Stomach smooth muscle (tissue), 2 donors: ENCODE results near the gene YBX3.

Experiments
- H3K27ac ChIP-seq: one replicate; pipeline ENCODE4 v1.7.0; 2013; ENCODE audit warnings: mild to moderate bottlenecking, low read length, inconsistent platforms
- H3K27me3 ChIP-seq, 2 donors: one replicate each; pipeline ENCODE4 v1.7.0; 2013; ENCODE audit warnings: low read length in 2 of 2; ENCODE audit not compliant: insufficient read depth in 2 of 2, control insufficient read depth in 1 of 2
- H3K36me3 ChIP-seq, 2 donors: one replicate each; pipeline ENCODE4 v1.7.0; 2013; ENCODE audit warnings: low read length in 2 of 2; ENCODE audit not compliant: control insufficient read depth in 2 of 2, insufficient read depth in 2 of 2
- H3K4me1 ChIP-seq: one replicate; pipeline ENCODE4 v1.7.0; 2013; ENCODE audit warnings: low read length; ENCODE audit not compliant: control insufficient read depth, insufficient read depth
- H3K4me3 ChIP-seq, 2 donors: one replicate each; pipeline ENCODE4 v1.7.0; 2013; ENCODE audit warnings: low read length in 2 of 2
- H3K9ac ChIP-seq, 2 donors: one replicate each; pipeline ENCODE4 v1.7.0; 2013; ENCODE audit warnings: low read length in 2 of 2, mild to moderate bottlenecking in 1 of 2
- H3K9me3 ChIP-seq, 2 donors: one replicate each; pipeline ENCODE4 v1.7.0; 2013; ENCODE audit warnings: low read length in 2 of 2; ENCODE audit not compliant: control insufficient read depth in 2 of 2
- donor health status: healthy.
- donor health status: Pancreatic carcinoma.

YBX3 gene

DNA sequence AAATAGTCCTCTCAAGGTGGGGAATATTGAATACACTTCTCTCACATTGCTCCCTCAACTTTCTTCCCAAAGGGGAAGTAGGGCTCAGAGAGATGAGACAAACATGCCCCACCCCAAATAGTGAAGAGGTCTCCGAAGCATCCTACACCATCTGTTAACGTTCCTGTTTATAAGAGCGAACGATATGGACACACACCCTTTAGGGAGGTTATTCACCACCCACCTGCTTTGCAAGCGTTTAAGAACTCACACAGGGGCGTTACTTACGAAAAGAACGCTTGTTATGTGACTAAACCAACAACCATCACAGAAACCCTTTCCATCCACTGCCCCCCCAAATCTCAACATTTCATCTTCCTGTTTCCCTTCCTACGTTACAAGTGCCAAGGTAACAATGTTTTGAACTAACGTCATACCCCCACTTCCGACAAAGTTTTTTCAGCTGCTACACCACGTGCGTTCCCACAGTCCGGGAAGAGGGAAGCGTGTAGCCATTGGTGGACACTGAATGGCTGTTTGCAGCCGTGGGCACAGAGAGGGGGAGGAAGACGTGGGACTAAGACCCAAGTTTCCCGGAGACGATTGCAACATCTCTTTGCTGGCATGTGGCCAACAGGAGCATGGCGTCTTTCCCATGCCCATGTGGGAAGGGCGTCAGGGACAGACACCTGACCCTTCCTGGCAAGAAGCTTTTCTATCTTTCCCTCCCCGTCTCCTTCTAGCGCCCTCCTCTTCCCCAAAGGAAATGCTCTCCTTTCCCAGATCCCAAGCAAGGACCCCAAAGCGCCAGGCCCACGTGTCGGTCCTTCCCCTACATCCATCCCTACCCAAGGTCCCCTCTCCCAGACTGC is 1.2 kb downstream of the YBX3 start:
- H3K27ac ChIP-seq = peak overlapping the region; percentile 92
- H3K4me1 ChIP-seq = peaks cover 14% of the 10 kb centered on the region
- H3K9ac ChIP-seq = peak overlapping the region; percentile 93 to 99
- no peaks in the 10 kb centered on the region for H3K9me3 ChIP-seq
- peak overlapping the region; percentile 94 to 95 for H3K4me3 ChIP-seq
- H3K36me3 ChIP-seq = no peaks in the 10 kb centered on the region
- H3K27me3 ChIP-seq = no peaks in the 10 kb centered on the region

GRCh38 chr12:10720974-10721650 is 2.0 kb downstream of the YBX3 start:
- Histone ChIP-seq H3K9ac (peak overlapping the region; percentile 93 to 99), H3K27me3 (no peaks in the 10 kb centered on the region), H3K9me3 (no peaks in the 10 kb centered on the region), H3K36me3 (no peaks in the 10 kb centered on the region), H3K4me3 (peak overlapping the region; percentile 94 to 95), H3K27ac (peak overlapping the region; percentile 92), H3K4me1 (peaks cover 20% of the 10 kb centered on the region)

- Histone ChIP-seq H3K4me3 (peak overlapping the region in 1 of 2 donors; percentile 41), H3K9ac (peak overlapping the region in 1 of 2 donors; percentile 32), H3K27me3 (no peaks in the 10 kb centered on the region), H3K4me1 (peaks cover 21% of the 10 kb centered on the region), H3K36me3 (peaks cover 1 to 5% of the 10 kb centered on the region in 2 donors), H3K9me3 (no peaks in the 10 kb centered on the region), H3K27ac (no peak overlapping the region)
Observed at GRCh38 chr12:10719482-10719881, 3.6 kb downstream of the YBX3 start.

GRCh38 chr12:10718279-10718821 is 4.8 kb downstream of the YBX3 start:
- Histone ChIP-seq H3K27me3 (no peaks in the 10 kb centered on the region), H3K4me3 (peak overlapping the region; percentile 17 to 35), H3K9me3 (no peaks in the 10 kb centered on the region), H3K4me1 (peaks cover 16% of the 10 kb centered on the region), H3K27ac (peak overlapping the region; percentile 13), H3K36me3 (peaks cover 8 to 17% of the 10 kb centered on the region in 2 donors), H3K9ac (peak overlapping the region in 1 of 2 donors; percentile 38)

DNA sequence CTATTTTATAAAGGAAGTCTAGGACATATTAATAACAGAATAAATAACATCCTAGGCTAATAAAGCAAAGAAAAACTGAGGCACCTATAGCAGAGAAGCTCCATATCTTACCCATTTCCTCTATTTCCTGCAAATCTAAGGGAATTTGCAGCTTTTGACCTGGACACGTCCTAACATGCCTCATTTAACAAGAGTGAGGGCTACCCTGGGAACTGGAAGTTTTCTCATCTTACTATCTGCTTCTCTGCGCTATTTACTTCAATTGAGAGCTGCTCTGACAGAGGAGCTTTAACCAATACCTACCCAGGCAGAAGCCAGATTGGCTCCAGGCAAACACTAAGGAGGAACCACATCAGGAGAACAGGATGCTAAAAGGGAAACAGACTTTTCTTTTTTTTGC is 5.7 kb downstream of the YBX3 start:
- Histone ChIP-seq H3K27ac (peak overlapping the region; percentile 32), H3K9me3 (no peaks in the 10 kb centered on the region), H3K4me3 (peak overlapping the region; percentile 10 to 38), H3K9ac (peak overlapping the region in 1 of 2 donors; percentile 31), H3K36me3 (peaks cover 17 to 24% of the 10 kb centered on the region in 2 donors), H3K27me3 (no peaks in the 10 kb centered on the region), H3K4me1 (peaks cover 16% of the 10 kb centered on the region)

GRCh38 chr12:10716704-10717315 is 6.3 kb downstream of the YBX3 start:
- H3K27me3 ChIP-seq = no peaks in the 10 kb centered on the region
- peak overlapping the region; percentile 32 for H3K27ac ChIP-seq
- no peaks in the 10 kb centered on the region for H3K9me3 ChIP-seq
- H3K4me3 ChIP-seq = peak overlapping the region; percentile 16 to 38
- H3K9ac ChIP-seq = peak overlapping the region in 1 of 2 donors; percentile 31
- peaks cover 17 to 30% of the 10 kb centered on the region in 2 donors for H3K36me3 ChIP-seq
- peaks cover 16% of the 10 kb centered on the region for H3K4me1 ChIP-seq

DNA sequence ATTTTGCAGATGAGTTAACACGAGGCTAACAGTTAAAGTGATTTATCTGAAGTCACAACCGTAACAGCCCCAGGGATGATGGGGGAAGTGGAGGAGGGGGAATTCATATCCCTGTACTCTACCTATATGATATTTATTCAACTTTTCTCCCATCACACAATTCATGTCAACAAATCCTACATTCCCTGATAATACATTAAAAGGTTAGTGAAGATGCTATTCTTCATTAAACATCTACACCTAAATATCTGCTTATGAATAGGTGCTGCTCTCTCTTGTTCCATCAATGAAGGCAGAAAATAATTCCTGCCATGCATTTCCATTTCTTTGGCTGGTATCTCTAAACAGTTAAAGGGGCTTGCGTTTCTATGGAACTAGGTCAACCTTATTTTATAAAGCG is 6.8 kb downstream of the YBX3 start:
- no peak overlapping the region for H3K27ac ChIP-seq
- no peak overlapping the region for H3K9ac ChIP-seq
- peaks cover 16% of the 10 kb centered on the region for H3K4me1 ChIP-seq
- H3K27me3 ChIP-seq = no peaks in the 10 kb centered on the region
- H3K36me3 ChIP-seq = peaks cover 17 to 34% of the 10 kb centered on the region in 2 donors
- no peaks in the 10 kb centered on the region for H3K9me3 ChIP-seq
- peak overlapping the region; percentile 16 to 38 for H3K4me3 ChIP-seq

DNA sequence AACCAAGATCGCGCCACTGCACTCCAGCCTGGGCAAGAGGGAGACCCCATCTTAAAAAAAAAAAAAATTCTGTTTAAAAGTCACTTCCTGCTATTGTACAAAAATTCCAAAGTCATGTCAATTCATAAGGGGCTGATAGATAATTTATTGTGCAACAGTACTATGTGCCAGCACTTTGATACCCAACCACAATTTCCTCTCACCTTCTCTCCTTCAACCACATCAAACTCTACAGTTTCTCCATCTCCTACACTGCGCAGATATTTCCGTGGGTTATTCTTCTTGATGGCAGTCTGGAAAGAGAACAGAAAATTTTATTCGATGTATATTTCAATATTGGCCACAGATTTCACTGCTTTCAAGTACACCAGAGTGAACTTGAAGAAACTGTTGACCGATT is 7.6 kb downstream of the YBX3 start:
- no peak overlapping the region for H3K27ac ChIP-seq
- H3K9ac ChIP-seq = no peak overlapping the region
- no peaks in the 10 kb centered on the region for H3K9me3 ChIP-seq
- no peaks in the 10 kb centered on the region for H3K27me3 ChIP-seq
- H3K4me1 ChIP-seq = peaks cover 16% of the 10 kb centered on the region
- no peak overlapping the region for H3K4me3 ChIP-seq
- H3K36me3 ChIP-seq = peaks cover 18 to 36% of the 10 kb centered on the region in 2 donors

- H3K4me1 ChIP-seq = no peaks in the 10 kb centered on the region
- no peak overlapping the region for H3K4me3 ChIP-seq
- no peaks in the 10 kb centered on the region for H3K9me3 ChIP-seq
- no peak overlapping the region for H3K27ac ChIP-seq
- H3K9ac ChIP-seq = no peak overlapping the region
- H3K36me3 ChIP-seq = peaks cover 39 to 73% of the 10 kb centered on the region in 2 donors
- no peaks in the 10 kb centered on the region for H3K27me3 ChIP-seq
Observed at GRCh38 chr12:10709808-10710207, 13.3 kb downstream of the YBX3 start.

GRCh38 chr12:10708862-10709261 is 14.3 kb downstream of the YBX3 start:
- no peaks in the 10 kb centered on the region for H3K9me3 ChIP-seq
- H3K4me3 ChIP-seq = no peak overlapping the region
- H3K9ac ChIP-seq = no peak overlapping the region
- H3K36me3 ChIP-seq = peaks cover 39 to 74% of the 10 kb centered on the region in 2 donors
- H3K27ac ChIP-seq = no peak overlapping the region
- no peaks in the 10 kb centered on the region for H3K27me3 ChIP-seq
- H3K4me1 ChIP-seq = no peaks in the 10 kb centered on the region
